Measurements from ENCODE around the gene HLCS.

DNA sequence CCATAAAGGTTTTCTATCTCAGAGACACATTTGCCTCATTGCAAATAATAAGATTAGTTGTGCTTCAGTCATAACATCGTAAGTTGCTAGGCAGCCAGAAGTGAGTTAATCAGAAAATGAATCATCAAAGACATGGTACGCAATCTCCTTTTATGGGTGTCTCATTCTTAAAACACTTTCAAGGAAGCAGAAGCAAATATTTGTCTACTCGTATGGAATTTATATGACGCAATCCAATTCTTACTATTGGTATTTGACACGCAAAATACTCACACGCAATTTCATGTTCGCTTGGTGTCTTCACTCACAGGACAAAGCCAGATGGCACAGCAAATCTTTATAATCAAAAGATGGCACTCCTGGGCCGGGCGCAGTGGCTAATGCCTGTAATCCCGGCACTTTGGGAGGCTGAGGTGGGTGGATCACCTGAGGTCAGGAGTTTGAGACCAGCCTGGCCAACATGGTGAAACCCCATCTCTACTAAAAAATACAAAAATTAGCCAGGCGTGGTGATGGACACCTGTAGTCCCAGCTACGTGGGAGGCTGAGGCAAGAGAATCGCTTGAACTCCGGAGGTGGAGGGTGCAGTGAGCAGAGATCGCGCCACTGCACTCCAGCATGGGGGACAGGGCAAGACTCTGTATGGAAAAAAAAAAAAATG is 56.4 kb downstream of the HLCS start:
- TF ChIP-seq ZNF2 (tag by site-specific recombination; IDR thresholded peaks at IDR 0.05) (0 out of 2 replicates have a peak, but pooled peaks have one; percentile 10), ZNF214 (tag by site-specific recombination; IDR thresholded peaks at IDR 0.05; ENCODE audit: borderline replicate concordance) (no peak), ZFP41 (tag by site-specific recombination; IDR thresholded peaks at IDR 0.05; ENCODE audit: borderline replicate concordance) (no peak), ZNF560 (tag by site-specific recombination; IDR thresholded peaks at IDR 0.05; ENCODE audit: borderline replicate concordance) (no peak), GLIS1 (tag by site-specific recombination; IDR thresholded peaks at IDR 0.05) (peak; percentile 12; the same call in 1 of the 2 replicates)
- TF ChIP-seq, protein P1, sequence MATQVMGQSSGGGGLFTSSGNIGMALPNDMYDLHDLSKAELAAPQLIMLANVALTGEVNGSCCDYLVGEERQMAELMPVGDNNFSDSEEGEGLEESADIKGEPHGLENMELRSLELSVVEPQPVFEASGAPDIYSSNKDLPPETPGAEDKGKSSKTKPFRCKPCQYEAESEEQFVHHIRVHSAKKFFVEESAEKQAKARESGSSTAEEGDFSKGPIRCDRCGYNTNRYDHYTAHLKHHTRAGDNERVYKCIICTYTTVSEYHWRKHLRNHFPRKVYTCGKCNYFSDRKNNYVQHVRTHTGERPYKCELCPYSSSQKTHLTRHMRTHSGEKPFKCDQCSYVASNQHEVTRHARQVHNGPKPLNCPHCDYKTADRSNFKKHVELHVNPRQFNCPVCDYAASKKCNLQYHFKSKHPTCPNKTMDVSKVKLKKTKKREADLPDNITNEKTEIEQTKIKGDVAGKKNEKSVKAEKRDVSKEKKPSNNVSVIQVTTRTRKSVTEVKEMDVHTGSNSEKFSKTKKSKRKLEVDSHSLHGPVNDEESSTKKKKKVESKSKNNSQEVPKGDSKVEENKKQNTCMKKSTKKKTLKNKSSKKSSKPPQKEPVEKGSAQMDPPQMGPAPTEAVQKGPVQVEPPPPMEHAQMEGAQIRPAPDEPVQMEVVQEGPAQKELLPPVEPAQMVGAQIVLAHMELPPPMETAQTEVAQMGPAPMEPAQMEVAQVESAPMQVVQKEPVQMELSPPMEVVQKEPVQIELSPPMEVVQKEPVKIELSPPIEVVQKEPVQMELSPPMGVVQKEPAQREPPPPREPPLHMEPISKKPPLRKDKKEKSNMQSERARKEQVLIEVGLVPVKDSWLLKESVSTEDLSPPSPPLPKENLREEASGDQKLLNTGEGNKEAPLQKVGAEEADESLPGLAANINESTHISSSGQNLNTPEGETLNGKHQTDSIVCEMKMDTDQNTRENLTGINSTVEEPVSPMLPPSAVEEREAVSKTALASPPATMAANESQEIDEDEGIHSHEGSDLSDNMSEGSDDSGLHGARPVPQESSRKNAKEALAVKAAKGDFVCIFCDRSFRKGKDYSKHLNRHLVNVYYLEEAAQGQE (tag by site-specific recombination; IDR thresholded peaks at IDR 0.05) = no peak
- TF ChIP-seq, protein P2, sequence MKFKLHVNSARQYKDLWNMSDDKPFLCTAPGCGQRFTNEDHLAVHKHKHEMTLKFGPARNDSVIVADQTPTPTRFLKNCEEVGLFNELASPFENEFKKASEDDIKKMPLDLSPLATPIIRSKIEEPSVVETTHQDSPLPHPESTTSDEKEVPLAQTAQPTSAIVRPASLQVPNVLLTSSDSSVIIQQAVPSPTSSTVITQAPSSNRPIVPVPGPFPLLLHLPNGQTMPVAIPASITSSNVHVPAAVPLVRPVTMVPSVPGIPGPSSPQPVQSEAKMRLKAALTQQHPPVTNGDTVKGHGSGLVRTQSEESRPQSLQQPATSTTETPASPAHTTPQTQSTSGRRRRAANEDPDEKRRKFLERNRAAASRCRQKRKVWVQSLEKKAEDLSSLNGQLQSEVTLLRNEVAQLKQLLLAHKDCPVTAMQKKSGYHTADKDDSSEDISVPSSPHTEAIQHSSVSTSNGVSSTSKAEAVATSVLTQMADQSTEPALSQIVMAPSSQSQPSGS (tag by site-specific recombination; IDR thresholded peaks at IDR 0.05; ENCODE audit: low read depth) = peak; percentile 93
- TF ChIP-seq, protein P3, sequence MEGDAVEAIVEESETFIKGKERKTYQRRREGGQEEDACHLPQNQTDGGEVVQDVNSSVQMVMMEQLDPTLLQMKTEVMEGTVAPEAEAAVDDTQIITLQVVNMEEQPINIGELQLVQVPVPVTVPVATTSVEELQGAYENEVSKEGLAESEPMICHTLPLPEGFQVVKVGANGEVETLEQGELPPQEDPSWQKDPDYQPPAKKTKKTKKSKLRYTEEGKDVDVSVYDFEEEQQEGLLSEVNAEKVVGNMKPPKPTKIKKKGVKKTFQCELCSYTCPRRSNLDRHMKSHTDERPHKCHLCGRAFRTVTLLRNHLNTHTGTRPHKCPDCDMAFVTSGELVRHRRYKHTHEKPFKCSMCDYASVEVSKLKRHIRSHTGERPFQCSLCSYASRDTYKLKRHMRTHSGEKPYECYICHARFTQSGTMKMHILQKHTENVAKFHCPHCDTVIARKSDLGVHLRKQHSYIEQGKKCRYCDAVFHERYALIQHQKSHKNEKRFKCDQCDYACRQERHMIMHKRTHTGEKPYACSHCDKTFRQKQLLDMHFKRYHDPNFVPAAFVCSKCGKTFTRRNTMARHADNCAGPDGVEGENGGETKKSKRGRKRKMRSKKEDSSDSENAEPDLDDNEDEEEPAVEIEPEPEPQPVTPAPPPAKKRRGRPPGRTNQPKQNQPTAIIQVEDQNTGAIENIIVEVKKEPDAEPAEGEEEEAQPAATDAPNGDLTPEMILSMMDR (tag by site-specific recombination; IDR thresholded peaks at IDR 0.05) = no peak
